ENCODE data around the gene TMEM232.

TMEM232 gene

DNA sequence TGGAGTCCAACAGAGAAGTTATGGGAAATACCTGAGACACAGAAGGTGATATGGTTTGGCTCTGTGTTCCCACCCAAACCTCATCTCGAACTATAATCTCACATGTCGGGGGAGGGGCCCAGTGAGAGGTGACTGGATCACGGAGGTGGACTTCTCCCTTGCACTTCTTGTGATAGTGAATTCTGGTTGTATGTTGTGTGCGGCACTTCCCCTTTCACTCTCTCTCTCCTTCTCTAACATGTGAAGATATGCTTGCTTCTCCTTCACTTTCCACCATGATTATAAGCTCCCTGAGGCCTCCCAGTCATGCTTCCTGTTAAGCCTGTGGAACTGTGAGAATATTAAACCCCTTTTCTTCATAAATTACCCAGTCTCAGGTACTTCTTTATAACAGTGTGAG is 96.1 kb downstream of the TMEM232 start:
- TF ChIP-seq, protein P1, sequence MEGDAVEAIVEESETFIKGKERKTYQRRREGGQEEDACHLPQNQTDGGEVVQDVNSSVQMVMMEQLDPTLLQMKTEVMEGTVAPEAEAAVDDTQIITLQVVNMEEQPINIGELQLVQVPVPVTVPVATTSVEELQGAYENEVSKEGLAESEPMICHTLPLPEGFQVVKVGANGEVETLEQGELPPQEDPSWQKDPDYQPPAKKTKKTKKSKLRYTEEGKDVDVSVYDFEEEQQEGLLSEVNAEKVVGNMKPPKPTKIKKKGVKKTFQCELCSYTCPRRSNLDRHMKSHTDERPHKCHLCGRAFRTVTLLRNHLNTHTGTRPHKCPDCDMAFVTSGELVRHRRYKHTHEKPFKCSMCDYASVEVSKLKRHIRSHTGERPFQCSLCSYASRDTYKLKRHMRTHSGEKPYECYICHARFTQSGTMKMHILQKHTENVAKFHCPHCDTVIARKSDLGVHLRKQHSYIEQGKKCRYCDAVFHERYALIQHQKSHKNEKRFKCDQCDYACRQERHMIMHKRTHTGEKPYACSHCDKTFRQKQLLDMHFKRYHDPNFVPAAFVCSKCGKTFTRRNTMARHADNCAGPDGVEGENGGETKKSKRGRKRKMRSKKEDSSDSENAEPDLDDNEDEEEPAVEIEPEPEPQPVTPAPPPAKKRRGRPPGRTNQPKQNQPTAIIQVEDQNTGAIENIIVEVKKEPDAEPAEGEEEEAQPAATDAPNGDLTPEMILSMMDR (conservative IDR thresholded peaks at IDR 0.05; ENCODE audit: low read depth, low read length), result no peak
- H3K4me3 ChIP-seq (ENCODE audit: low read depth, low read length), result no peak overlapping the region
- no peak for DNase-seq (ENCODE audit: low read depth)

GRCh38 chr5:110625376-110625999 is 101.0 kb downstream of the TMEM232 start:
- TF ChIP-seq, protein P1 (conservative IDR thresholded peaks at IDR 0.05; ENCODE audit: low read depth, low read length), result peak; percentile 48
- peak; percentile 56 for DNase-seq (ENCODE audit: low read depth)
- H3K4me3 ChIP-seq (ENCODE audit: low read depth, low read length), result no peak overlapping the region

GRCh38 chr5:110623874-110624273 is 102.6 kb downstream of the TMEM232 start:
- H3K4me3 ChIP-seq (ENCODE audit: low read depth, low read length), result no peak overlapping the region
- peak; percentile 41 for DNase-seq (ENCODE audit: low read depth)
- TF ChIP-seq, protein P1 (conservative IDR thresholded peaks at IDR 0.05; ENCODE audit: low read depth, low read length), result no peak

DNA sequence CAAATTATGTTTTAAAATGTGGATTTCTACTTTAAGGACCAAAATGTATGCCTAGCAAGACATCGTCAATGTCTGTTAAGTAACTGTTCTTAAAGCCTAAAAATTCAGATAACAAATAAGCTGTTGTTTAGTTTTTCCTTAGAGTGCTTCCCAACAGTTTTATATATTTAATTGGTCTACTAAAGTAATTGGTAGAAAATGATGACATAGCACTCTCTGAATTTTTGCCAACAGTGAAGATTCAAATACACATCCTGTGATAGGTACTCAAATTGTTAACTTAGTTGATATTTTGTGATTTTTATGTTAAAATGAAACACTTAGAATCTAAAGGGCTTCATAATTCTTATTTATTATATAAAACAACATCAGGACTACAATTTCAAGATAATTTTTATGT is 107.5 kb downstream of the TMEM232 start:
- no peak for DNase-seq (ENCODE audit: low read depth)
- TF ChIP-seq, protein P1 (conservative IDR thresholded peaks at IDR 0.05; ENCODE audit: low read depth, low read length), result no peak
- no peak overlapping the region for H3K4me3 ChIP-seq (ENCODE audit: low read depth, low read length)

GRCh38 chr5:110616009-110616408 is 110.5 kb downstream of the TMEM232 start:
- TF ChIP-seq, protein P1 (conservative IDR thresholded peaks at IDR 0.05; ENCODE audit: low read depth, low read length), result no peak
- H3K4me3 ChIP-seq (ENCODE audit: low read depth, low read length), result no peak overlapping the region
- no peak for DNase-seq (ENCODE audit: low read depth)

- DNase-seq (ENCODE audit: low read depth), result no peak
- no peak overlapping the region for H3K4me3 ChIP-seq (ENCODE audit: low read depth, low read length)
- TF ChIP-seq, protein P1 (conservative IDR thresholded peaks at IDR 0.05; ENCODE audit: low read depth, low read length), result no peak
Observed at GRCh38 chr5:110612794-110613247, 113.7 kb downstream of the TMEM232 start.

DNA sequence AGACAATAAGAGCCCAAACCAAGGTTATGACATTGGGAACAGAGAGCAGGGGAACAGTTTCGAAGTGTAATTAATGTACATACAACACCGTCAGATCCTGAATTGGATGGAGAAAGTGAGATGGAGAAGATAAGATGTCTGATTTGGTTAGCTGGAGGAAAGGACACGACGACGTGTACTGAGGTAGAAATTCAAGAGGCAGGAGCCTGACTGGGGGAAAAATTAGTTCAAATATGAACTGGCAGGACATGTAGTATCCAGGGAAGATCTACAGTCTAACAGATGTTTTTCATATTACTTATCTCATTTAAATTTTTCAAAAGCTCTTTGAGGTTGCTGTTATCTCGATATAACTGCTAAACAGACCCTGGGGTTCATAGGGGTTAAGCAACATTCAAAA is 114.7 kb downstream of the TMEM232 start:
- DNase-seq (ENCODE audit: low read depth), result no peak
- TF ChIP-seq, protein P1 (conservative IDR thresholded peaks at IDR 0.05; ENCODE audit: low read depth, low read length), result no peak
- no peak overlapping the region for H3K4me3 ChIP-seq (ENCODE audit: low read depth, low read length)
